Activated CD4-positive, alpha-beta T cell treated with anti-CD3 and anti-CD28 coated beads for 4 hours (primary cell): ENCODE data around the gene CAMSAP1.

ENCODE experiments used
- DNase-seq, 2 donors: peaks; one replicate each; pipeline ENCODE4 v3.0.0-alpha.2; 2020

The CAMSAP1 gene

GRCh38 chr9:135770203-135770535, 137.2 kb downstream of the CAMSAP1 start:
- DNase-seq: no peak

GRCh38 chr9:135769489-135770202, 137.7 kb downstream of the CAMSAP1 start:
- DNase-seq: no peak

GRCh38 chr9:135768516-135769218, 138.7 kb downstream of the CAMSAP1 start:
- DNase-seq: no peak

- no peak for DNase-seq
Observed at GRCh38 chr9:135766707-135767106, 140.6 kb downstream of the CAMSAP1 start.

GRCh38 chr9:135766251-135766650, 141.1 kb downstream of the CAMSAP1 start:
- DNase-seq: no peak

- DNase-seq: no peak
Observed at GRCh38 chr9:135765416-135765815, 141.9 kb downstream of the CAMSAP1 start.

- no peak for DNase-seq
Observed at GRCh38 chr9:135764731-135765130, 142.6 kb downstream of the CAMSAP1 start.

GRCh38 chr9:135763716-135764446, 143.5 kb downstream of the CAMSAP1 start:
- DNase-seq: no peak

GRCh38 chr9:135762921-135763320, 144.4 kb downstream of the CAMSAP1 start:
- DNase-seq: no peak

- no peak for DNase-seq
Observed at GRCh38 chr9:135761845-135762168, 145.5 kb downstream of the CAMSAP1 start.

- DNase-seq: no peak
Observed at GRCh38 chr9:135761150-135761844, 146.0 kb downstream of the CAMSAP1 start.

GRCh38 chr9:135760465-135760864, 146.9 kb downstream of the CAMSAP1 start:
- DNase-seq: no peak

GRCh38 chr9:135759676-135760300, 147.6 kb downstream of the CAMSAP1 start:
- DNase-seq: no peak

- no peak for DNase-seq
Observed at GRCh38 chr9:135758870-135759269, 148.5 kb downstream of the CAMSAP1 start.
